Measurements from ENCODE around the gene VILL. TPM values are rescaled to one million over a fixed set of nuclear protein-coding genes. Genes with fewer than 3 reads are reported as not detected.

VILL gene
- total RNA-seq, 6 donors from 2014 or later, result 5.6 to 41.9 (median 19.0) TPM

DNA sequence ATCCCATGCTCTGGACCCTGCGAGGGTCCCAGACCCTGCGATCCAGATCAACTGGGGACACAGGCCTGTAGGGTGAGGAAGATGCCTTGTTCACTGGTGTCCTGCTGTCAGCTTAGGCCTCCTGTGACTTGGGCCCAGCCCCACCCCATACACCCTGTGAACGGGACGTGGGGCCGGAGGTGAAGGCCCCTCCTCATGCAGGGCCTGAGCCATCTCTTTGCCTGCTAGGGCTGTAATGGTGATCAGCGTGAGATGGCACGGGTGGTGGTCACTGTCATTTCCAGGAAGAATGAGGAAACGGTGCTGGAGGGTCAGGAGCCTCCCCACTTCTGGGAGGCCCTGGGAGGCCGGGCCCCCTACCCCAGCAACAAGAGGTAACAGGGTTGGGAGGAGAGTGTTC lies 12.4 kb downstream of the VILL start:
- peaks cover 2 to 45% (median 27%) of the 10 kb centered on the region in 4 donors for H3K36me3 ChIP-seq
- peak overlapping the region in 2 of 4 donors; percentile 20 to 32 for H3K27ac ChIP-seq
- no peaks in the 10 kb centered on the region for H3K27me3 ChIP-seq
- no peak for ATAC-seq (ENCODE audit: low FRiP score in 2 of 2)
- no peak overlapping the region for H3K4me3 ChIP-seq
- WGBS, 2 donors, result 85 to 89% methylated on average over 9 of the region's 9 CpGs
- TF ChIP-seq CTCF (IDR thresholded peaks at IDR 0.05), result no peak
- TF ChIP-seq EP300 (IDR thresholded peaks at IDR 0.05), result no peak
- TF ChIP-seq POLR2A (IDR thresholded peaks at IDR 0.05), result no peak
- no peak for TF ChIP-seq POLR2AphosphoS5 (IDR thresholded peaks at IDR 0.05)
- DNase-seq, result no peak
- H3K9me3 ChIP-seq, result no peaks in the 10 kb centered on the region
- peaks cover 13 to 29% (median 18%) of the 10 kb centered on the region in 4 donors for H3K4me1 ChIP-seq

DNA sequence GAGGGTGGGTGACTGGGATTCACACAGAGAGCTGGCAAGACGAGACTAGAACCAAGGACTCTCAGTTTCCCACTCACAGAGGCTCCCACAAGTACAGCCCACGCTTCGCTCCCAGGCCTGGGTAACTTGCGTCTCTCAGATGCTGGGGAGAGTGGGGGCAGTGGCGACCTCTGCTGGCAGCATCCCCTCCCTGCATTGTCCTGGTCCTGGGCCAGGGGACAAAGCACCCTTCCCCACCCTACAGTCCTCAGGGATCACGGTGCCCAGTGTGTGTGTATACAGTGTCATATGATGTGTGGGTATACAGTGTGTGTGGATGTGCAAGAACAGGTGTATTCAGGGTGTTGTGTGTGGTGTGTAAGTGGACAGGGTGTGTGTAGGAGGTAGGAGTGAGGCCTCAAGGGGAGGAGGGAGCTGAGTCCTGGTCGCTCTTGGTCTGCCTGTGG lies 12.8 kb downstream of the VILL start:
- peak; percentile 77 to 82 for DNase-seq
- H3K27ac ChIP-seq, result peak overlapping the region in 2 of 4 donors; percentile 20 to 32
- H3K36me3 ChIP-seq, result peaks cover 2 to 50% (median 30%) of the 10 kb centered on the region in 4 donors
- H3K4me1 ChIP-seq, result peaks cover 9 to 25% (median 14%) of the 10 kb centered on the region in 4 donors
- H3K27me3 ChIP-seq, result no peaks in the 10 kb centered on the region
- no peak for TF ChIP-seq EP300 (IDR thresholded peaks at IDR 0.05)
- TF ChIP-seq CTCF (IDR thresholded peaks at IDR 0.05), result peak; percentile 83 to 89 (median 86)
- no peak for TF ChIP-seq POLR2A (IDR thresholded peaks at IDR 0.05)
- no peak overlapping the region for H3K4me3 ChIP-seq
- no peaks in the 10 kb centered on the region for H3K9me3 ChIP-seq
- peak; percentile 66 to 71 for ATAC-seq (ENCODE audit: low FRiP score in 2 of 2)
- WGBS, 2 donors, result 50 to 73% methylated on average over 2 to 7 of the region's 7 CpGs

GRCh38 chr3:38003817-38004414 lies 13.3 kb downstream of the VILL start:
- Histone ChIP-seq H3K27me3 (no peaks in the 10 kb centered on the region), H3K36me3 (peaks cover 2 to 55% (median 35%) of the 10 kb centered on the region in 4 donors), H3K9me3 (no peaks in the 10 kb centered on the region), H3K27ac (peak overlapping the region in 3 of 4 donors; percentile 5 to 55 (median 32)), H3K4me1 (peaks cover 6 to 20% (median 11%) of the 10 kb centered on the region in 4 donors), H3K4me3 (no peak overlapping the region)
- ATAC-seq (ENCODE audit: low FRiP score in 2 of 2) (no peak), DNase-seq (no peak)
- WGBS, 2 donors, result 74 to 88% methylated on average over 5 to 11 of the region's 11 CpGs
- TF ChIP-seq POLR2A (IDR thresholded peaks at IDR 0.05) (no peak), EP300 (IDR thresholded peaks at IDR 0.05) (no peak), CTCF (IDR thresholded peaks at IDR 0.05) (no peak), POLR2AphosphoS5 (IDR thresholded peaks at IDR 0.05) (no peak)

DNA sequence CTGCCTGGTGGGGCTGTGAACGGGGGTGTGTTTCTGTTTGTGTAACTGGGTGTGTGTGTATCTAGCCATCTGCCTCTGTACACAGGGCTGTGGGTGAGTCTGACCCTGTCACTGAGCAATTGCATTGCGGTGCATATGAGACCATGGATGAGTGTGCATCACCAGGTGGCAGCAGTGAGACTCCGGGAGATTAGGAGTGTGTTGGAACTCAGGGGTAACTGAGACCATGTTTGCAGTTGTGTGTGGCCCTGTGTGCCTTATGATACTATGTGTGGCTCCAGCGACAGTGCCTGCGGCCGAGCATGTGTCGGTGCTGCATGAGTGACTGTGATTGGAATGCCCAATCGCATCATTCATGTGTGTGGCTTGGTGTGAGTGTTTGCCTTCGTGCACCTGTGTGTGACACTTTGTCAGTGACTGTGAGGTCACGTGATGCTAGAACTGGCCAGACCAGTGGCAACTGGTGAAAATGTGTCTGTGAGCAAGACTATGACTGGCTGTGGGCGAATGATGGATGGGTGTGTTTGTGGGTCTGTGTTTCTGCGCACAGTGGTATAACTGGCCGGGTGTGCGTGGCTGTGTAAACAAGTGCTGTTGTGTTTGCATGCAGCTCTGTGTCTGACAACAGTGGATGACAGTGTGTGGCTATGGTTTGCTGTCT lies 14.0 kb downstream of the VILL start:
- H3K4me1 ChIP-seq, result peaks cover 3 to 15% (median 8%) of the 10 kb centered on the region in 4 donors
- H3K27ac ChIP-seq, result peak overlapping the region in 2 of 4 donors; percentile 5 to 55
- no peaks in the 10 kb centered on the region for H3K9me3 ChIP-seq
- TF ChIP-seq CTCF (IDR thresholded peaks at IDR 0.05), result peak; percentile 32 to 77 (median 64)
- no peak for TF ChIP-seq POLR2A (IDR thresholded peaks at IDR 0.05)
- no peak for TF ChIP-seq POLR2AphosphoS5 (IDR thresholded peaks at IDR 0.05)
- no peak overlapping the region for H3K4me3 ChIP-seq
- DNase-seq (peak in 1 of 2 donors; percentile 82), ATAC-seq (ENCODE audit: low FRiP score in 2 of 2) (peak; percentile 75 to 77)
- 73 to 75% methylated on average over 13 to 14 of the region's 14 CpGs for WGBS, 2 donors
- no peaks in the 10 kb centered on the region for H3K27me3 ChIP-seq
- H3K36me3 ChIP-seq, result peaks cover 2 to 61% (median 39%) of the 10 kb centered on the region in 4 donors

All from upper lobe of left lung (tissue), 6 donors.